HG03025 (cell line): Measurements from ENCODE around the gene FA2H.
"Not testable (repeated sequence)": the region's sequence is repeated elsewhere in the genome, so short reads cannot be mapped to it uniquely, and the experiment has no call there.

Experiments used
- ATAC-seq: cut with Tn5 transposase; IDR thresholded peaks from one replicate; pipeline ENCODE4 v1.9.1; 2021; ENCODE audit warnings: mild to moderate bottlenecking, moderate library complexity; ENCODE audit not compliant: unreplicated experiment, low FRiP score

FA2H gene

DNA sequence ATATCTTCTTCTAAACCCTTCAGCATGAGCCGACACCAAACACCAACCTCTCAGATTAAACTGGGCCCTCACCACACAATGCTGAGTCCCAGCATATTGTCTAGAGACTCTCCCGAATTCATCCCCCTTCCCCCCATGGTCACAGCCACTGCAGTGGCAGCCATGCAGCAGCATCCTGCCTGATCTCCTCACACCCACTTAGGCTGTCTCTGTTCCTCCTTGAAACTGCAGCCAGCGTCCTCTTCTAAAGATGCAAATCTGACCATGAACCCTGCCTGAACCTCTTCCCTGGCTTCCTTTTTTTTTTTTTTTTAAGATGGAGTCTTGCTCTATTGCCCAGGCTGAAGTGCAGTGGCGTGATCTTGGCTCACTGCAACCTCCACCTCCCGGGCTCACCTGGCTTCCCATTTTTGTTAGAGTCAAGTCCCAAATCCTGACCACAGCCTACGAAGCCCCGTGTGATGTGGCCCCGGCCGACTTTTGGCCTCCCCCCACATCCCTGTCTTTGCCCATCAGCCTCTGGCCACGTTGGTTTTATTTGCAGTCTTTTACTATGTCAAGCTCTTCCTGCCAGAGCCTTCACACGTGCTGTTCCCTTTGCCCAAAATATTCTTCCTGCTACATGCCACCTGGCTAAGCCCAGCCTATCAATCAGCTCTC is 2.8 kb downstream of the FA2H start:
- ATAC-seq = peak; percentile 72

- ATAC-seq = no peak
These were observed 3.6 kb downstream of the FA2H start for GRCh38 chr16:74770831-74771526.

GRCh38 chr16:74769586-74770190 is 4.9 kb downstream of the FA2H start:
- ATAC-seq = no peak

- no peak for ATAC-seq
These were observed 6.4 kb downstream of the FA2H start for GRCh38 chr16:74768239-74768638.

GRCh38 chr16:74767749-74768148 is 6.9 kb downstream of the FA2H start:
- no peak for ATAC-seq

DNA sequence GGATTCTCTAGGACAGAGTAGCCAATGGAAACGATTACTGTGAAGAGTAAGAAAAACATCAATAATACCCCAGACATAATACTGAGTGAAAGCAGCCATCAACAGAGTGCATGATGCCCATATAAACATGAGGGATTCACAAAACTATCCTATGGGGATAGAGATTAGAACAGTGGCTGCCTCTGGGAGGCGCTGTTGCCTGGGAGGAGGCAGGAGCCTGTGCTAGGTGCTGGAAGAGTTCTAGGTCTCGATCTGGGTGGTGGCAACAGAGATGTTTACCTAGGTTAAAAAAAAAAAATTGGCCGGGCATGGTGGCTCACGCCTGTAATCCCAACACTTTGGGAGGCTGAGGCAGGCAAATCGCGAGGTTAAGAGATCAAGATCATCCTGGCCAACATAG is 7.9 kb downstream of the FA2H start:
- no peak for ATAC-seq

- not testable (repeated sequence) for ATAC-seq
These were observed 10.4 kb downstream of the FA2H start for GRCh38 chr16:74764184-74764583.

- no peak for ATAC-seq
These were observed 13.0 kb downstream of the FA2H start for GRCh38 chr16:74761665-74762064.

DNA sequence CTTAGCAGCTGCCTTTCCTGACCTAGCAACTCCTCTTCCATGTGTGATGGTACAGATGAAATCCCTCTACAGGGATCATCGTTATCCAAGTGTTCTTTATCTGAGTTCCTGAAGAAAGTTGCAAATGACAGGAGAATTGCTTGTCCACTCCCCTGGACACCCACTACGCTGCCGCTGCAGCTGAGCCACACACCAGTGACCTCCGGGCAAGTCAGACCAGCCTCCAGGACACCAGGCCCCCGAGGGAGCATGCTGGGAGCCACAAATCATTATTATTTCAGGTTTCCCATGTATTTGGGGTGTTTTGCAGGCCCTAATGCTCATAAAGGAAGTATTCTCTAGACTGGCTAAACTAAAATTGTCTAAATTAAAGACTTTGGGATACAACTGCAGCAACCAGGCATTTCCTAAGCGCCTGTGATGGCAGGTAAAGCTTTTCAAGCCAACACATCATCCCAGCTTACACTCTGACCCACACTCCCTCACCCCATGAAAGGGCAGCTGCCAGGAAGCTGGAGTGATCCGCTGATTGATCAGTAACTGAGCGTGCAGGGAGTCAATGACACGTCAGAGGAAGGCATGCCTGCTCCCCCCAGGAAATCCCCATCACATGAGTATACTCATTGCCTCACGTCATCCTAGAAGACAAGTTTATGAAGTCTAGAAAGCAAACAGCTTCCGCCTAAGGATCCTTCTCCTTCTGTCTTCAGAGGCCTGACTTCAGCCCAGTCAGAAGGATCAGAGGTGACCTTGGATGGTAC is 14.4 kb downstream of the FA2H start:
- ATAC-seq = no peak

GRCh38 chr16:74759564-74759963 is 15.1 kb downstream of the FA2H start:
- no peak for ATAC-seq

- ATAC-seq = no peak
These were observed 15.8 kb downstream of the FA2H start for GRCh38 chr16:74758801-74759200.

DNA sequence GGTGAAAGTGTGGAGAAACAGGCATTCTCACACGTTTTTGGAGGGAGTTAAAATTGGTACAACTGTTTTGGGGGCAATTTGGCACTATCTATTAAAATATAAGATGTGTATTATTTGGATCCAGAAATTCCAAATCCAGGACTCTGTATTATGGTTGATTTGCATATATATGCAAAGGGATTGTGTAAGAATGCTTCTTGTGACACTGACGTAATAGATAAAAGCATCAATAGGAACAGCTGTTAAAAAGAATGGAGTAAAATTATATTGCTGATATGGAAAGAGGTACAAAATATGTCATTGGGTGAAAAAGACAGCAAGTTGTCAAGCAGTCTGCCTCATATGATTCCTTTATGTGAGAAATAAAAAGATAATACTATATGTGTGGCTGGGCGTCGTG is 17.3 kb downstream of the FA2H start:
- ATAC-seq = no peak

DNA sequence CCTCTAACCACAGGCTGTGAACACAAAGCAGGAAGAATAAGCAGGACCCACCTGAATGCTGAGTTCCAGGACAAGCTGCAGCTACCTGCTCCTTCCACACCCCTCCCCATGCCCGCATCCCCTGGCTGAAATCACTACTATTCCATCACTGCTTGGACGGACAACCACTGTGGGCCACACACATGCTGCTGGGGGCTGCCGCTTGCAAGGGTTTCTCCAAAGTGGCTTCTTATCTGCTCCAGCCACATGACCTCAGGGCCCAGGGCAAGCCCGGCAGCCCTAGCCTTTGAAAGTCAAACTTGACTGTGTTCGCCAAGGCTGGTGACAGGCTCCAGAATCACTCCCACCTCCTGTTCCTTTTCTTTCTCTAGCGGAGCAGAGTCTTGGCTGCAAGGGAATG is 18.4 kb downstream of the FA2H start:
- ATAC-seq = no peak

DNA sequence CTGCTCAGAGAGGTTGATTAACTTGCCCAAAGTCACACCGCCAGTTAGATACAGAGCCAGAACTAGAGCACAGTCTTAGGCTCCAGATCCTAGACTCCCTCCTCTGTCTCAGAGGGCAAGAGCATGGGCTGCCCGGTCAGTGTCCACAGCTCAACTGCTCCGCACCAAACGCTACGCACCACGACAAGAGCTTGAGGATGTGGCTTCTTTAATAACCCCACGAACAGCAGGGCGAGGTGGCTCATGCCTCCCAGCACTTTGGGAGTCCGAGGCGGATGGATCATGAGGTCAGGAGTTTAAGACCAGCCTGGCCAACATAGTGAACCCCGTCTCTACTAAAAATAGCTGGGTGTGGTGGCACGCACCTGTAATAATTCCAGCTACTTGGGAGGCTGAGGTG is 21.4 kb downstream of the FA2H start:
- no peak for ATAC-seq

DNA sequence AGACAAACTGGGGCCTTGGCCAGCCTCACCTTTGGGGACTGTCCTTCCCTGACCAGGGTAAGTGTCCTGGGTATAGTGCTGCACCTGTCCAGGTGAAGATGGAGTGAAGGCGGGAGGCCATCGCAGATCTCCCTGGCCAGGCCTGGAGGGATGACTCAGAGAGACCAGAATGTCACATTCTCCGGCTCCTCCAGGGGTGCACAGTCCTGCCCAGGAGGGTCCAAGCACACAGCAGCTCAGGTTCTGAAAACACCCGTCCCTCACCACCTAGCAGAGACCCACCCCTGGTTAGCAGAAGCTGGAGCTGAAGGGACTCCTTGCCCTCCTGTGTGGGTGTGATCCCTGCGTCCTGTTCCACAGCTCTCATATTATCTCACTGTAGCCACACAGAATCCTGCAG is 21.9 kb downstream of the FA2H start:
- ATAC-seq = no peak

DNA sequence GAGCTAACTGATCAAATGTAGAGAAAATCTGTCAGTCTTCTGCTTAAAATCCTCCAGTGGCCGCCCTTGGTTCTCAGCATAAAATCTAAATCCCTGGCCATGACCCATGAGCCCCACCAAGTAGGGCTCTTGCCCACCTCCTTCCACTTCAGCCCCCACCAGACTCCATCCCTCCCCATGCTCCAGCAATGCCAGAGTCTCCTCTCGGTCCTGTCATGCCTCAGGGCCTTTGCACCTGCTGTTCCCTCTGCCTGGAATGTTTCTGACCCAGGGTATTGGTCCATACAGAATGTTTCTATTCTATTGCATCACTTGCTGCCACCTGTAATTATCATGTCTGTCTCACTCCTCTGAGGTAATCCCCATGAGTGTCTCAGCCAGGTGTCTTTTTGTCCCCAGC is 22.4 kb downstream of the FA2H start:
- no peak for ATAC-seq

- no peak for ATAC-seq
These were observed 23.0 kb downstream of the FA2H start for GRCh38 chr16:74751658-74752057.

- ATAC-seq = no peak
These were observed 25.1 kb downstream of the FA2H start for GRCh38 chr16:74749291-74750055.

DNA sequence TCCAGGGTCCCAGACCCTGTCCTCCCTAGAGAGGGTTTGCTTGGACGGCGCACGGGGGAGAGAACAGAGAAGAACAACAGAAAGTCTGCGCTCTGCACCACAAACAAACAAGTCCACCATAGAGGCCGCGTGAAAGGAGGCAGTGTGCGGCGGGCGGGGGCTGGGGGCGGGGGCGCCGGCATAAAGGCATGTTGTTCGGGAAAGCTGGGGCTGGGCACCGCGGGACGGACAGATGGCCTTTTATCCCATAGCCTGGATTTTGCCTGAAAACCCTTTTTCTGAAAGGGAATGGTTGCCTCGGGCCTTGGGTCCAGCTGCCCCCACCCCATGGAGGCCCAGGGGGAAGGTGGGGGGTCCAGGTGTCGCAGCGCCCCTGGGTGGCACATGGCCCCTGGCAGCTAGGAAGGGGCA is 26.0 kb downstream of the FA2H start:
- ATAC-seq = no peak
